DOHH2 (cell line): ENCODE measurements around the gene ELOVL7.

Experiments
- H3F3A ChIP-seq: fragments of 200-600 bp; sonication (generic), shearing (Covaris generic); 2 replicates; pipeline ENCODE4 v1.6.0; 2016; ENCODE audit warnings: antibody characterized with exemption, mild to moderate bottlenecking; ENCODE audit not compliant: control insufficient read depth, insufficient read depth
- H3K27ac ChIP-seq: fragments of 200-600 bp; sonication (generic); 2 replicates; pipeline ENCODE4 v1.5.1; 2014; ENCODE audit warnings: low read depth, mild to moderate bottlenecking, low read length, moderate library complexity
- H3K27me3 ChIP-seq: fragments of 200-600 bp; sonication (generic); 2 replicates; pipeline ENCODE4 v1.6.1; 2014; ENCODE audit warnings: mild to moderate bottlenecking, low read length, mixed read lengths; ENCODE audit not compliant: control insufficient read depth
- H3K36me3 ChIP-seq: fragments of 200-600 bp; sonication (generic); 2 replicates; pipeline ENCODE4 v1.6.1; 2014; ENCODE audit warnings: mild to moderate bottlenecking, low read length, moderate library complexity, mixed read lengths; ENCODE audit not compliant: control insufficient read depth
- H3K4me1 ChIP-seq: fragments of 200-600 bp; sonication (generic); 2 replicates; pipeline ENCODE4 v1.6.1; 2014; ENCODE audit warnings: mild to moderate bottlenecking, low read length, mixed read lengths; ENCODE audit not compliant: control insufficient read depth
- H3K4me2 ChIP-seq: fragments of 200-600 bp; sonication (generic); 2 replicates; pipeline ENCODE4 v1.6.0; 2014; ENCODE audit warnings: mild to moderate bottlenecking, low read length, moderate library complexity
- H3K4me3 ChIP-seq: fragments of 200-600 bp; sonication (generic); 2 replicates; pipeline ENCODE4 v1.5.1; 2014; ENCODE audit warnings: mild to moderate bottlenecking, low read length, mixed read lengths
- H3K79me2 ChIP-seq: fragments of 200-600 bp; sonication (generic); 2 replicates; pipeline ENCODE4 v1.6.1; 2014; ENCODE audit warnings: mild to moderate bottlenecking, low read length, mixed read lengths; ENCODE audit not compliant: control insufficient read depth
- H3K9me2 ChIP-seq: fragments of 200-600 bp; sonication (generic); replicated peaks from 2 replicates; pipeline ENCODE4 v1.6.1; 2014; ENCODE audit warnings: mild to moderate bottlenecking, low read length, mixed read lengths; ENCODE audit not compliant: control insufficient read depth
- H3K9me3 ChIP-seq: fragments of 200-600 bp; sonication (generic); 2 replicates; pipeline ENCODE4 v1.6.1; 2014; ENCODE audit warnings: antibody characterized with exemption, low read length, mixed read lengths; ENCODE audit not compliant: control insufficient read depth, insufficient read depth
- H4K20me1 ChIP-seq: fragments of 200-600 bp; sonication (generic); 2 replicates; pipeline ENCODE4 v1.6.0; 2014; ENCODE audit warnings: low read depth, mild to moderate bottlenecking, antibody characterized with exemption, low read length, moderate library complexity; ENCODE audit not compliant: control insufficient read depth, insufficient read depth
- CTCF ChIP-seq: fragments of 200-600 bp; sonication (generic); IDR thresholded peaks from one replicate; pipeline ENCODE4 v1.5.1; 2014; ENCODE audit warnings: antibody characterized with exemption, mild to moderate bottlenecking, low read depth, low read length; ENCODE audit not compliant: poor library complexity, severe bottlenecking
- EZH2phosphoT487 ChIP-seq: fragments of 200-600 bp; sonication (generic); IDR thresholded peaks from 2 replicates; pipeline ENCODE4 v1.6.1; 2017; ENCODE audit warnings: borderline replicate concordance, mild to moderate bottlenecking, antibody characterized with exemption, low read length, moderate library complexity, mixed read lengths

ELOVL7 gene

GRCh38 chr5:60703944-60704343 is 140.1 kb downstream of the ELOVL7 start:
- Histone ChIP-seq H3K9me2 (no peaks in the 10 kb centered on the region), H4K20me1 (no peaks in the 10 kb centered on the region), H3K4me2 (no peak overlapping the region), H3K36me3 (no peaks in the 10 kb centered on the region), H3K79me2 (peaks cover 7% of the 10 kb centered on the region), H3K27me3 (peaks cover 22% of the 10 kb centered on the region), H3K4me3 (no peak overlapping the region), H3K4me1 (peaks cover 17% of the 10 kb centered on the region), H3K9me3 (no peaks in the 10 kb centered on the region), H3K27ac (no peak overlapping the region), H3F3A (no peaks in the 10 kb centered on the region)
- no peak for TF ChIP-seq EZH2phosphoT487
- no peak for TF ChIP-seq CTCF
